Uterus (tissue), 4 donors: Measurements from ENCODE around the gene FGFR1OP2. TPM values are rescaled to one million over a fixed set of nuclear protein-coding genes. Genes with fewer than 3 reads are reported as not detected.
A peak's percentile ranks its signal among the peaks of the same experiment; 100 is the strongest.
"Not testable (repeated sequence)": the region's sequence is repeated elsewhere in the genome, so short reads cannot be mapped to it uniquely, and the experiment has no call there.

Experiments
- DNase-seq, 2 donors: peaks; one replicate each; pipeline ENCODE4 v3.0.0-alpha.2; 2019 to 2020
- H3K27ac ChIP-seq, 2 donors: fragments of 200-600 bp; sonication (generic); 1 replicate in 1 of 2; 2 replicates in 1 of 2; pipeline ENCODE4 v1.5.1; 2016 to 2018
- H3K27me3 ChIP-seq, 2 donors: fragments of 200-600 bp; sonication (generic); one replicate each; pipeline ENCODE4 v1.5.1; 2018 to 2019; ENCODE audit warnings: control low read depth in 1 of 2
- H3K36me3 ChIP-seq, 2 donors: fragments of 200-600 bp; sonication (generic); one replicate each; pipeline ENCODE4 v1.5.1; 2019; ENCODE audit warnings: control low read depth in 1 of 2
- H3K4me1 ChIP-seq, 2 donors: fragments of 200-600 bp; sonication (generic); one replicate each; pipeline ENCODE4 v1.5.1; 2018 to 2019; ENCODE audit warnings: control low read depth in 1 of 2
- H3K4me3 ChIP-seq, 2 donors: fragments of 200-600 bp; sonication (generic); 1 replicate in 1 of 2; 2 replicates in 1 of 2; pipeline ENCODE4 v1.5.1; 2018 to 2019; ENCODE audit warnings: mild to moderate bottlenecking in 1 of 2
- H3K9me3 ChIP-seq, 2 donors: fragments of 200-600 bp; sonication (generic); one replicate each; pipeline ENCODE4 v1.5.1; 2019; ENCODE audit warnings: control low read depth in 1 of 2
- POLR2A ChIP-seq, 2 donors: fragments of 450-650 bp; IDR thresholded peaks; one replicate each; pipeline ENCODE4 v1.6.1; 2016; ENCODE audit warnings: antibody characterized with exemption in 2 of 2, mild to moderate bottlenecking in 1 of 2, moderate library complexity in 1 of 2
- intact Hi-C: fragments of 100-400 bp; cut with DNase I; formaldehyde crosslinking; loops from one replicate; pipeline ENCODE4 v1.15.1; 2023; ENCODE audit warnings: low total_unique reads
- total RNA-seq, 4 donors: library from RNA; depleted of rRNA in 3 of 4; stranded (reverse); fragments of >200 nt in 3 of 4; gene quantifications; one replicate each; pipeline versions ENCODE4 v1.1.0 to v1.2.4, GENCODE V29; 2014 to 2023
- TF ChIP-seq, protein P1 (sequence below), 4 experiments: fragments of 200-600 bp in 2 of 4; fragments of 450-650 bp in 2 of 4; sonication (generic) in 2 of 4; IDR thresholded peaks; one replicate each; pipeline ENCODE4 v1.5.1; 2016 to 2019; ENCODE audit warnings: antibody characterized with exemption in 4 of 4, mild to moderate bottlenecking in 2 of 4, moderate library complexity in 1 of 4
- donor health status: DM: yes; HTN: yes; CAD: no.

Gene FGFR1OP2
- total RNA-seq, 4 donors from 2014 or later, result 83.0 to 222 (median 112) TPM

DNA sequence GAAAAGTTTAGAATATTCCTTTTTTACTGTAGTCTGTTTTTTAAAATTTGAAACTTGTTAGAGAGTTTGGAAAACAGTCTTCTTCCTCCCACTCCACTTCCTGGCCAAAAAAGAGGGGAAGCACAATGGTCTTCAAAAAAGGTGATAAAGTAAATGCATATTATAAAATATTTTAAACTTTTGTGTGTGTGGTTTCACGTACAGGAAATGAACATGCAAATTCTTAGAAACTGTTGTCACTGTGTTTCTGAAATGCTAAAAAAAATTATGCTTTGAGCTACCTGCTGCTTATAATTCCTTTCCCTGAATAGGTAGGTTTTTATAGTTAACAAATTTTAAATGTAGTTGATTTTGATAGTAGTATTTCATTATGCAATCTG is 2.9 kb downstream of the FGFR1OP2 start:
- no peak for TF ChIP-seq POLR2A (IDR thresholded peaks at IDR 0.05)
- TF ChIP-seq, protein P1, sequence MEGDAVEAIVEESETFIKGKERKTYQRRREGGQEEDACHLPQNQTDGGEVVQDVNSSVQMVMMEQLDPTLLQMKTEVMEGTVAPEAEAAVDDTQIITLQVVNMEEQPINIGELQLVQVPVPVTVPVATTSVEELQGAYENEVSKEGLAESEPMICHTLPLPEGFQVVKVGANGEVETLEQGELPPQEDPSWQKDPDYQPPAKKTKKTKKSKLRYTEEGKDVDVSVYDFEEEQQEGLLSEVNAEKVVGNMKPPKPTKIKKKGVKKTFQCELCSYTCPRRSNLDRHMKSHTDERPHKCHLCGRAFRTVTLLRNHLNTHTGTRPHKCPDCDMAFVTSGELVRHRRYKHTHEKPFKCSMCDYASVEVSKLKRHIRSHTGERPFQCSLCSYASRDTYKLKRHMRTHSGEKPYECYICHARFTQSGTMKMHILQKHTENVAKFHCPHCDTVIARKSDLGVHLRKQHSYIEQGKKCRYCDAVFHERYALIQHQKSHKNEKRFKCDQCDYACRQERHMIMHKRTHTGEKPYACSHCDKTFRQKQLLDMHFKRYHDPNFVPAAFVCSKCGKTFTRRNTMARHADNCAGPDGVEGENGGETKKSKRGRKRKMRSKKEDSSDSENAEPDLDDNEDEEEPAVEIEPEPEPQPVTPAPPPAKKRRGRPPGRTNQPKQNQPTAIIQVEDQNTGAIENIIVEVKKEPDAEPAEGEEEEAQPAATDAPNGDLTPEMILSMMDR (IDR thresholded peaks at IDR 0.05), result no peak
- Histone ChIP-seq H3K27ac (peak overlapping the region in 1 of 2 donors; percentile 2), H3K27me3 (no peaks in the 10 kb centered on the region), H3K4me1 (no peaks in the 10 kb centered on the region), H3K4me3 (no peak overlapping the region), H3K9me3 (no peaks in the 10 kb centered on the region), H3K36me3 (no peaks in the 10 kb centered on the region)
- DNase-seq, result no peak
- intact Hi-C loops, result no loop called here

DNA sequence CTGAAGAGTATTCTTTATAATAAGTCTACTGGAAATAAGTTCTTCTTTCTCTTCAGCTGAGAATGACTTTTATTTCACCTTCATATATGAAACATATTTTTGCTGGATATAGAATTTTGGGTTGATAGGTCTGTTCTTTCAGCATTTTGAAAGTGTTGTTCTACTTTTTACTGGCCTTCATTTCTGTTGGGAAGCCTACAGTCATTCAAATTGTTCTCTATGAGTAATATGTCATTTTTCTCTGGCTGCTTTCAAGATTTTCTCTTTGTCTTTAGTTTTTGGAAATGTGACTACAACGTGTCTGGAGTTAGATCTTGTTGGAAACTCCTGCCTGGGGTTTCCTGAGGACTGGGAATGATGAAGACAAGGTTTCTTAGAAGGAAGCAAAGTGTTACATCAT is 10.0 kb downstream of the FGFR1OP2 start:
- intact Hi-C loops, result no loop called here
- H3K27ac ChIP-seq, result no peak overlapping the region
- no peaks in the 10 kb centered on the region for H3K4me1 ChIP-seq
- TF ChIP-seq, protein P1 (IDR thresholded peaks at IDR 0.05), result no peak
- TF ChIP-seq POLR2A (IDR thresholded peaks at IDR 0.05), result no peak
- H3K36me3 ChIP-seq, result no peaks in the 10 kb centered on the region
- H3K27me3 ChIP-seq, result no peaks in the 10 kb centered on the region
- no peak overlapping the region for H3K4me3 ChIP-seq
- peaks cover 0 to 6% of the 10 kb centered on the region in 2 donors for H3K9me3 ChIP-seq
- DNase-seq, result no peak

DNA sequence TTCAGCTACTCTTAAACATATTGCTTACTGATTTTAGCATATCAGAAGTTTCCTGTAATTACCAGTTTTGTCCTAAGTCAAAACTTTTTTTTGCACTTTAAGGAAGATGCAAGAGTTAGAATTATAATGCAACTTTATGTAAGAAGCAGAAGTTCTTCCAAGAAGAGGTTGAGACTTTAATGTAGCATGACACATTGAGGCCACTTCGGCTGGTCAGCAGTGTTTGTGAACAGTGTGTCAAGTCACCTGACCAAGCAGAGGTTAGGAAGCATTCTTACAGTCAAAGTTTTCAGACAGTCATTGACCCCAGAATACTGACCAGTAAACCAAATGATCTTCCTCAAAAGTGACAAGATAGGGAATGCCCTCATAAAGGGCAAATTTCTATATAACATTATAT is 15.2 kb downstream of the FGFR1OP2 start:
- H3K27me3 ChIP-seq, result no peaks in the 10 kb centered on the region
- intact Hi-C loops, result no loop called here
- no peak overlapping the region for H3K27ac ChIP-seq
- no peaks in the 10 kb centered on the region for H3K4me1 ChIP-seq
- TF ChIP-seq, protein P1 (IDR thresholded peaks at IDR 0.05), result no peak
- TF ChIP-seq POLR2A (IDR thresholded peaks at IDR 0.05), result no peak
- no peak overlapping the region for H3K4me3 ChIP-seq
- DNase-seq, result no peak
- no peaks in the 10 kb centered on the region for H3K36me3 ChIP-seq
- peaks cover 0 to 1% of the 10 kb centered on the region in 2 donors for H3K9me3 ChIP-seq

DNA sequence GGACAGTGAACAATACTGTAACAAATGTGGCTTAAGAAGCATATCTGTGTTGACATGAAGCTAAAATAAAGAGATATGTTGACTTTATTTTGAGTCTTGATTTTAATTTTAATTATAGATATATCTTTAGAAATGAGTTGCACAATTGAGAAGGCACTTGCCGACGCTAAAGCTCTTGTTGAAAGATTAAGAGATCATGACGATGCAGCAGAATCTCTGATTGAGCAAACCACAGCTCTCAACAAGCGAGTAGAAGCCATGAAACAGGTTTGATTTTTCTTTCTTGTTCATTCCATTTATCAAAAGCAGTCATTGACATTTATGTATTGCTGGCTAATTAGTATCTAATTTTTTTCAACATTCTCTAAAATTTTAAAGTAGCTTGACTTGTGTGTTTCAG is 15.8 kb downstream of the FGFR1OP2 start:
- no peaks in the 10 kb centered on the region for H3K27me3 ChIP-seq
- no peak for DNase-seq
- H3K36me3 ChIP-seq, result no peaks in the 10 kb centered on the region
- H3K4me1 ChIP-seq, result no peaks in the 10 kb centered on the region
- H3K27ac ChIP-seq, result no peak overlapping the region
- H3K4me3 ChIP-seq, result no peak overlapping the region
- TF ChIP-seq POLR2A (IDR thresholded peaks at IDR 0.05), result no peak
- TF ChIP-seq, protein P1 (IDR thresholded peaks at IDR 0.05), result no peak
- no peaks in the 10 kb centered on the region for H3K9me3 ChIP-seq
- intact Hi-C loops, result no loop called here

DNA sequence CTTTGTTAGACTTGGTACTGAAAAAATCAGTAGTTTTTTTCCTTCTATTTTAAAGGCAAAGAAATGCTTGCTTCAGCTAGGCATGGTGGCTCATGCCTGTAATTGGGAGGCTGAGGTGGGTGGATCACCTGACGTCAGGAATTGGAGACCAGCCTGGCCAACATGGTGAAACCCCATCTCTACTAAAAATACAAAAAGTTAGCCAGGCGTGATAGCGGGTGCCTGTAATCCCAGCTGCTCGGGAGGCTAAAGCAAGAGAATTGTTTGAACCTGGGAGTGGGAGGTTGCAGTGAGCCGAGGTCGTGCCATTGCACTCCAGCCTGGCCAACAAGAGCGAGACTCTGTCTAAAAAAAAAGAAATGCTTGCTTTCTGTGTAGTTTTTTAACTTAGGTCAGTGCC is 23.1 kb downstream of the FGFR1OP2 start:
- H3K36me3 ChIP-seq, intact Hi-C loops, H3K9me3 ChIP-seq, DNase-seq, H3K4me3 ChIP-seq, H3K4me1 ChIP-seq, H3K27me3 ChIP-seq, H3K27ac ChIP-seq: not testable (repeated sequence)

DNA sequence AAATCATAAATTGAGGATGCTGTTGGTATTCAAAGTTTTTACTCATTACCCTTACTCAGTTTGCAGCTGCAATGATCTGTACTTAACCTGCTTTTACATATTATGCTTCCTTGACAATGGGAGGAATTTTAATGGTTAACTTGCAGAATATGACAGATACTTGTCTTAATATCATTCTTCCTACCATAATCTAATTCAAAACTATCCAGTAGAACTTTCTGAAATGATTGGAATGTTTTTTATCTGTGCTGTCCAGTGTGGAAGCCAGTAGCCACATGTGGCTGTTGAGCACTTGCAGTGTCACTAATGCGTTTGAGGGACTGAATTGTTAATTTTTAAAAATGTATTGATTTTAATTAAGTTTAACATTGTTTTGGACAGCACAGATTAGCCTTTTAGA is 23.5 kb downstream of the FGFR1OP2 start:
- no peaks in the 10 kb centered on the region for H3K27me3 ChIP-seq
- TF ChIP-seq POLR2A (IDR thresholded peaks at IDR 0.05), result no peak
- intact Hi-C loops, result no loop called here

More for the DNA sequence above, 23.5 kb downstream of the FGFR1OP2 start:
- Histone ChIP-seq H3K36me3 (no peaks in the 10 kb centered on the region), H3K9me3 (no peaks in the 10 kb centered on the region), H3K4me3 (no peak overlapping the region), H3K4me1 (no peaks in the 10 kb centered on the region), H3K27ac (no peak overlapping the region)
- DNase-seq, result no peak
